T-helper 2 cell (primary cell): ENCODE data around the gene DESI1.
"Not testable (repeated sequence)": the region's sequence is repeated elsewhere in the genome, so short reads cannot be mapped to it uniquely, and the experiment has no call there.

ENCODE experiments used
- DNase-seq, 5 experiments: peaks; one replicate each; pipeline versions ENCODE4 v3.0.0 to v3.0.0-alpha.2; 2012 to 2022

DESI1 gene

DNA sequence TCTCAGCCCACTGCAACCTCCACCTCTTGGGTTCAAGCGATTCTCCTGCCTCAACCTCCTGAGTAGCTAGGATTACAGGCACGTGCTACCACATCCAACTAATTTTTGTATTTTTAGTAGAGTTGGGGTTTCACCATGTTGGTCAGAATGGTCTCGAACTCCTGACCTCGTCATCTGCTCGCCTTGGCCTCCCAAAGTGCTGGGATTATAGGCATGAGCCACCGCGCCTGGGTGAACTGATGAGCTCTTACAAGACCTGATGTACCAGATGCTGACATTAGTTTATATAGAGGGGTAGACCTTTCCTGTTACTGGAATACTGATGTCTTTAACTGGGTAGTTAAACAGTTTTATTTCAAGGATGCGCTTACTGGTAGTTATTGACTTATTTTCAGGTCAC, 13.8 kb upstream of the DESI1 start:
- DNase-seq: not testable (repeated sequence)

DNA sequence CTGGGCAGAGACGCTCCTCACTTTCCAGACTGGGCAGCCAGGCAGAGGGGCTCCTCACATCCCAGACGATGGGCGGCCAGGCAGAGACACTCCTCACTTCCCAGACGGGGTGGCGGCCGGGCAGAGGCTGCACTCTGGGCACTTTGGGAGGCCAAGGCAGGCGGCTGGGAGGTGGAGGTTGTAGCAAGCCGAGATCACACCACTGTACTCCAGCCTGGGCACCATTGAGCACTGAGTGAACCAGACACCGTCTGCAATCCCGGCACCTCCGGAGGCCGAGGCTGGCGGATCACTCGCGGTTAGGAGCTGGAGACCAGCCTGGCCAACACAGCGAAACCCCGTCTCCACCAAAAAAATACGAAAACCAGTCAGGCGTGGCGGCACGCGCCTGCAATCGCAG, 10.8 kb upstream of the DESI1 start:
- not testable (repeated sequence) for DNase-seq

GRCh38 chr22:41631115-41631514, 10.3 kb upstream of the DESI1 start:
- DNase-seq: not testable (repeated sequence)

DNA sequence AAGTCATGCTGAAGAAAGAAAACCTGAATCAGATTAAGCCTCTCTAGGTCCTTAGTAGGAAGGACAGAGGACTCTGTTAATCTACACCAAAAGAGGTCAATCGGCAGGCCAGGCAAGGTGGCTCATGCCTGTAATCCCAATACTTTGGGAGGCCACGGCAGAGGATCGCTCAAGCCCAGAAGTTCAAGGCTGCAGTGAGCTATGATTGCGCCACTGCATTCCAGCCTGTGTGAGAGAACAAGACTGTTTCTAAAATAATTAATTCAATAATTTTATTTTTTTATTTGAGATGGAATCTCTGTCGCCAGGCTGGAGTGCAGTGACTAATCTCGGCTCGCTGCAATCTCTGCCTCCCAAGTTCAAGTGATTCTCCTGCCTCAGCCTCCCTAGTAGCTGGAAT, 4.7 kb upstream of the DESI1 start:
- no peak for DNase-seq

DNA sequence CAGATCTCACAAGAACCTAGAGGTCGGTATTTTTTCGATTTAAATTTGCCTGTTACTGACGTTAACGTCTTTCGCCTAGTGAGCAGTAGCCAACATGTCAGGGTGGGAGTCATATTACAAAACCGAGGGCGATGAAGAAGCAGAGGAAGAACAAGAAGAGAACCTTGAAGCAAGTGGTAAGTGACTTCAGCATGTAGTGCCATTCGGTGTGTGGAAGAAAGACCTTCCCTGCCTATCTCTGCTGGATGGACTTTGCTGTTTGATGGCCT, 1.0 kb upstream of the DESI1 start:
- DNase-seq: no peak

GRCh38 chr22:41621099-41621910, 462 bp upstream of the DESI1 start, which contains the start of gene XRCC6:
TSS of gene XRCC6 (plus strand) at chr22:41621295. CDS start at chr22:41622005, 710 bp downstream.
- peak; percentile 99 to 100 (median 99) for DNase-seq

DNA sequence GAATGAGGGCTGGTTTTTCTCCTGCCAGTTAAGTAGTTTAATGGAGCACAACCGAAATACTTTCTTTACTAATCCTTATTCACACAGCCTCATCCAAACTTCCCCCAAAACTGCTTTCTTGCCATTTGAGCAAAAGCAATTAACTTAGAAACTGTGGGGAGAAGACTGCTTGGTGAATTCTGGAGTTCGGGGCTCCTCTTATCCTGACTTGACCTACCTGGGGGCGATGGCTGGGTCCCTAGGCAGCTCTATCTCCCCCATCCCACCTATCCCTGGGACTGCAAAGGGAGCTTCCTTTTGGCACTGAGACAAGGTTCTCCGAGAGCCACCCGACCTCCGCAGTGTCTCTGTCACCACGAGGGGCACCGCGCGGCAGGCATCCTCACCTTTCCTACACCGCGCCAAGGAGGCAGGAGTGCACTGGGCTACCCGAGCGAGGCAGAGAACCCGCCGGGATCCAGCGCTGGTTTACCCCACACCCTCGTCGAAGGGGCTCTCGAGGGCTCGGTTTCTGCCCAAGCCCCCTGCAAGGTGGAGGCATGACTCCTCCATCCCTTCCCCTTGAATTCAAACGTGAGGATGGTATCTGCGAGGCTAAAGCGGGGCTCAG, 759 bp downstream of the DESI1 start:
- peak; percentile 13 to 54 (median 29) for DNase-seq

GRCh38 chr22:41613456-41613855, 7.4 kb downstream of the DESI1 start:
- no peak for DNase-seq

DNA sequence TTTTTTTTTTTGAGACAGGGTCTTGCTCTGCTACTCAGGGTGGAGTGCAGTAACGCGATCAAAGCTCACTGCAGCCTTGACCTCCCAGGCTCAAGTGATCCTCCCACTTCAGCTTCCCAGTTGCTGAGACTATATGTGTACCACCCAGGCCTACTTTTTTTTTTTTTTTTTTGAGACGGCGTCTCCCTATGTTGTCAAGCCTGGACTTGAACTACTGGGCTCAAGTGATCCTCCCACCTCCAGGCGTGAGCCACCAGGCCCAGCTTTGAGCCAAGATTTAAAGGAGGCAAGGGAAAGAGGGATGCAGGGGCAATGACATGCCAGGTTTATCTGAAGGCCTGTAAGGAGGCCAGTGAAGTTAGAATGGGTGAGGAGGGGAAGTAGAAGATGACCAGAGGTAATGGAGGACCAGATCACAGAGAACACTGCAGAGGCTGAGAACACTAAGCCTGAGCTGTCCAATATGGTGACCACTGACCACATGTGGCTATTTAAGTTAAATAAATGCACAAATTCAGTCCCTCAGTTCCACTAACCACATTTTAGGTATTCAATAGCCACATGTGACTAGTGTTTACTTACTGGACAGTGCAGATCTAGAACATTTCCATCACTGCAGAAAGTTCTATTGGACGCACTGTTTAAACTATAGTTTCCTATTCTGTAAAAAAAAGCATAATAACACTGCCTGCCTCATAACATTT, 8.1 kb downstream of the DESI1 start:
- no peak for DNase-seq

DNA sequence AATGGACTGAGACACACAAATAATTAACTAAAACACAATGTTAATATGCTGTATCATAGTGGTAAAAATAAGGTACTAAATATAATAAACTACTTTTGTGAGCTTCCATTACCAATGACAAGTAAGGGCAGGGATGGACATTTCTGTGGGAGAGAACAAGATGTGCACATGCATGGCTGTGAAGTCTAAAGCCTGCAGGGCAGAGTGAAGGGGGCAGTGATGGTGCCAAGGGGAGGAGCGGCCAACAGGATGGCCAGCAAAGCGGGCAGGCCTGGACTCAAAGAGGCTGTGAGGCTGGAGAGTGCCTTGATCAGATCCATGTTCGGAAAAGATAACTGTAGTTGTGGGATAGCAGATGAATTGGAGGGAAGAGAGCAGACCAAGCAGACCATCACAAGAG, 12.5 kb downstream of the DESI1 start:
- no peak for DNase-seq

- DNase-seq: peak in 4 of 5 experiments; percentile 53 to 96 (median 72)
Observed at GRCh38 chr22:41603873-41604332, 16.9 kb downstream of the DESI1 start.

DNA sequence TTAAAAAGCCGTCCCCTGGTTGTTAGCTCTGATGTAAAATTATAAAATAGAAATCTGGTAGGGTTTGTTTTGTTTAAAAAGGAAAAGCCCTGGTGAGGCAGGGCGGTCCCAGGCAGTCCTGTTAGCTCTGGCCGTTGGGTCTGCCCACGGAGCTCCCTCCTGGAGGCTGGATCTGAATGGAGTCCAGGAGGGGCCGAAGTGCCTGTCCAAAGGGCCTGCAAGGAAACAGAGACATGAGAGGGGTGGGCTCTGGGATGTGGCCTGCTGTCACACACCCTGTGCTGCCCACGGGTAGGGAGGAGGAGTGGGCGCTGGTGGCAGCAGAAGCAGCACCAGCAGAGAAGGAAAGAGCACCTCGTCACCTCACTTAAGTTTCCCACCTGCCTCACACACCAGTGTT, 19.9 kb downstream of the DESI1 start:
- no peak for DNase-seq

- no peak for DNase-seq
Observed at GRCh38 chr22:41598891-41599635, 21.8 kb downstream of the DESI1 start.

GRCh38 chr22:41598081-41598480, 22.8 kb downstream of the DESI1 start:
- no peak for DNase-seq

DNA sequence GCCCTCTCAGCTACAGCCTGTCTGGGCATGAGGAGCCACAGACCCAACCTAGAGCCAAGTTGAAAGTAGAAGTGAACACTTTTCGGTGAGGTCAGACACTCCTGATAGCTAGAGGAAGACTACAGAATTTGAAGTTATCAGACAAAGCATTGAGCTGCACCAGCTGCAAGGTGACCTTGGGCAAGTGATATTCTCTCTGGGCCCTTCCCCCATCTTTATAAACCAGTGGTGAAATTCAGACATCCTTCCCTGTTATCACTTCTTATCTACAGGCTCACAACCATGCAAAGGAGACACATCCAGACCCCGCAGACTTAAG, 23.2 kb downstream of the DESI1 start:
- DNase-seq: no peak

GRCh38 chr22:41596776-41597634, 23.8 kb downstream of the DESI1 start:
- DNase-seq: peak in 1 of 5 experiments; percentile 36

GRCh38 chr22:41595703-41596102, 25.1 kb downstream of the DESI1 start:
- DNase-seq: no peak

DNA sequence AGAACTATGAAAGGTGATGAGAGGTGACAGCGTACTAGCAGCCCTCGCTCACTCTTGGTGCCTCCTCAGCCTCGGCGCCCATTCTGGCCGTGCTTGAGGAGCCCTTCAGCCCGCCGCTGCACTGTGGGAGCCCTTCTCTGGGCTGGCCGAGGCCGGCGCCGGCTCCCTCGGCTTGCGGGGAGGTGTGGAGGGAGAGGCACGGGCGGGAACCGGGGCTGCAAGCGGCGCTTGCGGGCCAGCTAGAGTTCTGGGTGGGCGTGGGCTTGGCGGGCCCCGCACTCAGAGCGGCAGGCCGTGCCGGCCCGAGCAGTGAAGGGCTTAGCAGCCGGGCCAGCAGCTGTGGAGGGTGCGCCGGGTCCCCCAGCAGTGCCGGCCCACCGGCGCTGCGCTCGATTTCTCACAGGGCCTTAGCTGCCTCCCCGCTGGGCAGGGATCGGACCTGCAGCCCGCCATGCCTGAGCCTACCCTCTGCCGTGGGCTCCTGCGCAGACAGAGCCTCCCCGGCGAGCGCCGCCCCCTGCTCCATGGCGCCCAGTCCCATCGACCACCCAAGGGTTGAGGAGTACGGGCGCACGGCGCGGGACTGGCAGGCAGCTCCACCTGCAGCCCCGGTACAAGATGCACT, 27.4 kb downstream of the DESI1 start:
- not testable (repeated sequence) for DNase-seq

- DNase-seq: peak; percentile 100
Observed at GRCh38 chr22:41589391-41590241, 31.2 kb downstream of the DESI1 start, which contains the start of gene PMM1. TSS of gene PMM1 (minus strand) at chr22:41589840. CDS start at chr22:41589805, 35 bp downstream.

DNA sequence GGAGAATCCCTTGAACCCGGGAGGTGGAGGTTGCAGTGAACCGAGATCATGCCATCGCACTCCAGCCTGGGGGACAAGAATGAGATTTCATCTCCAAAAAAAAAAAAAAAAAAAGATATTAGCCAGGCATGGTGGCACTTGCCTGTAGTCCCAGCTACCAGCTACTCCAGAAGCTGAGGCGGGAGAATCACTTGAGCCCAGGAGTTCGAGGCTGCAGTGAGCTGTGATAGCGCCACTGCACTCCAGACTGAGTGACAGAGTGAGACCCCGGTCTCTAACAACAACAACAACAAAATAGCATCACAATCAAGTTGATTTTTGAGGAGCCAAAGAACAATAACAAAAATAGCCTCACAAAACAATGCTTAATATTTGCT, 33.5 kb downstream of the DESI1 start:
- no peak for DNase-seq

DNA sequence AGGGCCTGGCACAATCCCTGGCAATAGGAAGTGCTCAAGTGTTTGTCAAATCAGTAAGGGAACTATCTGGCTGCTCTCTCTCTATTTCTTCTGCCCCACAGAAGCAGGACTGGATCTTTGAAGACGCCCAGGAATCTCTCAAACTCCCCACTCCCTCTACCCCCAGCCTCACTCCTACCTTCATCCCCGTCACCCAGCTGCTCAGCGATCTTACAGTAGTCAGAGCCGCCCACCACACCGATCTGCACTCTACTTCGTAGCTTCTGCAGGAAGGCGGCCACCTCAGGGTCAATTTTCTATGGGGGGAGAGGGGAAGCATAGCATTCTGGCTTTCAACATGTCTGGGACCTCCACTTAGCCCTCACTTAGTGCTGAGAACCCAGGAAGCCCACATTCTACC, 34.9 kb downstream of the DESI1 start:
- DNase-seq: no peak
